NT2/D1 (cell line): ENCODE results near the gene C7orf57.
"Not testable (repeated sequence)": the region's sequence is repeated elsewhere in the genome, so short reads cannot be mapped to it uniquely, and the experiment has no call there.

Experiments used
- DNase-seq: peaks from one replicate; pipeline ENCODE4 v3.0.0-alpha.2; 2011; ENCODE audit warnings: low read depth, low spot score
- H3K27me3 ChIP-seq: 2 replicates; pipeline ENCODE4 v1.6.0; 2011; ENCODE audit warnings: mild to moderate bottlenecking; ENCODE audit not compliant: insufficient read length, insufficient read depth
- H3K36me3 ChIP-seq: 2 replicates; pipeline ENCODE4 v1.6.1; 2011; ENCODE audit warnings: mild to moderate bottlenecking, low read length, mixed read lengths; ENCODE audit not compliant: insufficient read depth, insufficient read length
- H3K4me1 ChIP-seq: 2 replicates; pipeline ENCODE4 v1.5.1; 2011; ENCODE audit not compliant: insufficient read depth, insufficient read length
- H3K4me3 ChIP-seq: 2 replicates; pipeline ENCODE4 v1.5.1; 2011; ENCODE audit warnings: low read depth; ENCODE audit not compliant: insufficient read length
- H3K9ac ChIP-seq: 2 replicates; pipeline ENCODE4 v1.6.0; 2011; ENCODE audit warnings: low read depth; ENCODE audit not compliant: insufficient read length
- H3K9me3 ChIP-seq: 2 replicates; pipeline ENCODE4 v1.5.1; 2011; ENCODE audit warnings: mild to moderate bottlenecking, low read length; ENCODE audit not compliant: insufficient read depth
- SUZ12 ChIP-seq: IDR thresholded peaks from 2 replicates; pipeline ENCODE4 v1.6.1; 2011; ENCODE audit not compliant: insufficient read length, insufficient read depth; ENCODE audit errors: extremely low read depth
- YY1 ChIP-seq: IDR thresholded peaks from 2 replicates; pipeline ENCODE4 v1.6.1; 2011; ENCODE audit not compliant: insufficient read length, insufficient read depth
- ZNF274 ChIP-seq: IDR thresholded peaks from 2 replicates; pipeline ENCODE4 v1.6.1; 2011; ENCODE audit warnings: mild to moderate bottlenecking, low read depth, low read length

Gene C7orf57

DNA sequence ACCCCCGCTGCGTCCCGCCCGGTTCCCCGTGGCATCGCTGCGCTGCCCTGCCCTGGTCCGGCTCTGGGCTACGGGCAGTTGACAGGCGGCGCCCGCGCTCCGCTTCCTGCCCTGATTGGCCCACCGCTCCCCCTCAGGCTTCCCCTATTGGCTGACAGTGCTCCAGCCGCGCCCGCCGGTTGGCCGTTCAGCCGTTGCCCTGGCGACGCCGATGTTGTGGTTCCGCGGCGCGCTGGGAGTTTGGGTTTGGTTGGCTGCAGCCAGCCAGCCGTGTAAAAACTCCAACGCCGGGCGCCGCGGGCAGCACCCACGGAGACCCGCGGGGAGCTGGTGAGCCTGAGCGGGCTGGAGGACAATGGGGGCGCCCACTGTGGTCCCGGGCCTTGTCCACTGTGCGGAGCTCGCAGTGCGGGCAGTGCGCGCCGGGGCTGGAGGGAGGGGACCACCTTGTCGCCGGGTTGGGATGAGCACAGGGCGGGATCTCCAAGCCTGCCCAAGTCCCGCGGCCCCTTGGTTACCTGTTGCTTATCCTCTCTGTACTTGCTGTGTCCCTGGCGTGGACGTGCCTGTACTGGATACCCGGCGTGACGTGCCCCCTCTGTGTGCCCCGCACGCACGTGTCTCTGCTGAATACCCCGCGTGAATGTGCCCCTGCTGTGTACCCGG, at the start of gene C7orf57:
Gene C7orf57 (plus strand): TSS at position 243 of the 666 bp plus-strand sequence. CDS start 766 bp downstream, outside the sequence.
- Histone ChIP-seq H3K27me3 (peaks cover 52% of the 10 kb centered on the region), H3K9me3 (no peaks in the 10 kb centered on the region), H3K4me3 (peak within 1 kb of the TSS; percentile 70), H3K9ac (peak within 1 kb of the TSS; percentile 54), H3K36me3 (no peaks in the 10 kb centered on the region), H3K4me1 (peaks cover 11% of the 10 kb centered on the region)
- TF ChIP-seq ZNF274 (no peak), YY1 (no peak), SUZ12 (no peak)
- DNase-seq = peak; percentile 87

DNA sequence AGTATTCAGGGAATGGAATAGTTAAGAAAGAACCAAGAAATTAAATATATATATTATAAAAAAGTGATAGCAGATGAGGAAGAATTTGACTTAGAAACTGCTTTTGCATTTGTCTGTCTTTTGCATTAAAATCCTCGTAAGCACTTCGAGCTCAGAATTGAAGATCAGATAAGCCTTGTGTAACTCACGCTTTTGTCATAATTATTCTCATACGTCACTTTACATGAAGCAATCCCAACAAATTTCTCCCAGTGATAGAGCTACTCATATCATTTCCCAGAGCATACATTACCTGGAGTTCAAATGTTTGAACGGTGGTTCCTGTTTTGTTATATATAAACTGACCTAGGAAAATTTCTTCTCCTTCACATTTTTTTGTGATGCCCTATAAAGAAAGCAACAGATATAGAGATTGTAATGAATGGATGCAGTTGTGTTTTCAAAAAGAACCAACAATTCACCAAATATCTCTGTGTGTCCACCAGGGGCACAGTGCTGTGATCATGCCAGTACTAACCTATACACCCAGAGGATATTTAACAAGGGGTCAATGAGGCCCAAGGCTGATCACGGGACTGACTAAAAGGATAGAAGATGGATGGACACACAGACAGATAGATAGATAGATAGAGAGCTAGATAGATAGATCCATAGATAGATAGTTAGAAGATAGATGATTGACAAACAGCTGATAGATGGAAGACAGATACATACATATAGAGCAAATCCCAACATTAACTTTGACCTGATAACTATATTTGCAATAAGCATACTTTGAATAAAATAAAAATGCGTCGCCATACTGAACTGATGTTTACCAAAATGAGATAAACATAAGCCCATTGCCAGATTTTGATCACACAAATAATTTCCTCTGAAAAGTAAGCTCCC, 46.6 kb upstream of the C7orf57 start:
- H3K9me3 ChIP-seq = no peaks in the 10 kb centered on the region; the same call in 1 of the 2 replicates
- H3K4me3 ChIP-seq = no peak overlapping the region
- H3K4me1 ChIP-seq = peaks cover 3% of the 10 kb centered on the region
- no peaks in the 10 kb centered on the region for H3K36me3 ChIP-seq
- TF ChIP-seq SUZ12 (no peak), YY1 (no peak), ZNF274 (no peak)
- no peak overlapping the region for H3K9ac ChIP-seq
- H3K27me3 ChIP-seq = no peaks in the 10 kb centered on the region
- DNase-seq = no peak

DNA sequence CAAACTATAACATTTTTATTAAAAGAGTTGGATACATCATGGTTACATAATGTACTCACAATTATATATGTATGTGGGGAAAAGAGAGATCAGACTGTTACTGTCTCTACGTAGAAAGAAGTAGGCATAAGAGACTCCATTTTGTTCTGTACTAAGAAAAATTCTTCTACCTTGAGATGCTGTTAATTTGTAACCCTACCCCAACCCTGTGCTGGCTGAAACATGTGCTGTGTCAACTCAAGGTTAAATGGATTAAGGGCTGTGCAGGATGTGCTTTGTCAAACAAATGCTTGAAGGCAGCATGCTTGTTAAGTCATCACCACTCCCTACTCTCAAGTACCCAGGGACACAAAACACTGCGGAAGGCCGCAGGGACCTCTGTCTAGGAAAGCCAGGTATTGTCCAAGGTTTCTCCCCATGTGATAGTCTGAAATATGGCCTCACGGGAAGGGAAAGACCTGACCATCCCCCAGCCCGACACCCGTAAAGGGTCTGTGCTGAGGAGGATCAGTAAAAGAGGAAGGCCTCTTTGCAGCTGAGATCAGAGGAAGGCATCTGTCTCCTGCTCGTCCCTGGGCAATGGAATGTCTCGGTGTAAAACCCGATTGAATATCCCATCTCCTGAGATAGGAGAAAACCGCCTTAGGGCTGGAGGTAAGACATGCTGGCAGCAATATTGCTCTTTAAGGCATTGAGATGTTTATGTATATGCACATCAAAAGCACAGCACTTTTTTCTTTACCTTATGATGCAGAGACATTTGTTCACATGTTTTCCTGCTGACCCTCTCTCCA, 45.5 kb upstream of the C7orf57 start:
- not testable (repeated sequence) for H3K9ac ChIP-seq, H3K36me3 ChIP-seq, H3K9me3 ChIP-seq, H3K4me3 ChIP-seq, H3K4me1 ChIP-seq, H3K27me3 ChIP-seq
- DNase-seq = peak; percentile 72

DNA sequence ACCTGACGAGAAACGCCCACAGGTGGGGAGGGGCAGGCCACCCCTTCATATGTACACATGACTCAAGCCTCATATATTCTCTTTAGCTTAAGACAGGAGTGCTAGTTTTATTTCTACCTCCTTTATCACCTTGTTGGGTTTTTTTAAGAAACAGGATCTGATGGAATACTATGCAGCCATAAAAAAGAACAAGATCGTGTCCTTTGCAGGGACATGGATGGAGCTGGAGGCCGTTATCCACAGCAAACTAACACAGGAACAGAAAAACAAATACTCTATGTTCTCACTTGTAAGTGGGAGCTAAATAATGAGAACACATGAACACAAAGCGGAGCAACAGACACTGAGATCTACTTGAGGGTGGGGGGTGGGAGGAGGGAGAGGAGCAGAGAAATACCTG, 44.8 kb upstream of the C7orf57 start:
- peaks cover 3% of the 10 kb centered on the region for H3K4me1 ChIP-seq
- TF ChIP-seq YY1 = no peak
- no peak for TF ChIP-seq ZNF274
- no peak for TF ChIP-seq SUZ12
- no peaks in the 10 kb centered on the region for H3K36me3 ChIP-seq
- H3K27me3 ChIP-seq = no peaks in the 10 kb centered on the region
- no peaks in the 10 kb centered on the region; the same call in 1 of the 2 replicates for H3K9me3 ChIP-seq
- no peak overlapping the region for H3K9ac ChIP-seq
- no peak overlapping the region for H3K4me3 ChIP-seq
- no peak for DNase-seq

DNA sequence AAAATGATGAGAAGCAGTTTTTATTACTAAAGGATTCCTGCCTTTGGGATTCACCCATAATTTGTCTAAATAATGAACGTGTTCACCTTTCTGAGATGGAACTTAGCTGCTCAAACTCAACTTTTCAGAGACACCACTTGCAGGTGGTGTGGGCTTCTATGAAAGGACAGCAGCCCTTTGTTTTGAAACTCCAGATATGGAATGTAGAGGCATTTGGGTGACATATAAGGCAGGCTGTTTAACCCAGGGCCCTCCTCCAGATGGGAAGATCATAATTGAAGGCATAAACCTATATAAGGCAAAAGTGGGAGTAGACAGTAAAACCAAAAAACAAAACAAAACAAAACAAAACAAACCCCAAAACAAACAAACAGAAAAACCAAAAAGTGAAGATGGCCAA, 44.1 kb upstream of the C7orf57 start:
- H3K9ac ChIP-seq = peak overlapping the region; percentile 71
- peak overlapping the region; percentile 51 for H3K4me3 ChIP-seq
- TF ChIP-seq YY1 (no peak), SUZ12 (no peak), ZNF274 (no peak)
- H3K27me3 ChIP-seq = no peaks in the 10 kb centered on the region
- no peaks in the 10 kb centered on the region for H3K36me3 ChIP-seq
- DNase-seq = no peak
- H3K4me1 ChIP-seq = peaks cover 3% of the 10 kb centered on the region
- H3K9me3 ChIP-seq = no peaks in the 10 kb centered on the region; the same call in 1 of the 2 replicates

DNA sequence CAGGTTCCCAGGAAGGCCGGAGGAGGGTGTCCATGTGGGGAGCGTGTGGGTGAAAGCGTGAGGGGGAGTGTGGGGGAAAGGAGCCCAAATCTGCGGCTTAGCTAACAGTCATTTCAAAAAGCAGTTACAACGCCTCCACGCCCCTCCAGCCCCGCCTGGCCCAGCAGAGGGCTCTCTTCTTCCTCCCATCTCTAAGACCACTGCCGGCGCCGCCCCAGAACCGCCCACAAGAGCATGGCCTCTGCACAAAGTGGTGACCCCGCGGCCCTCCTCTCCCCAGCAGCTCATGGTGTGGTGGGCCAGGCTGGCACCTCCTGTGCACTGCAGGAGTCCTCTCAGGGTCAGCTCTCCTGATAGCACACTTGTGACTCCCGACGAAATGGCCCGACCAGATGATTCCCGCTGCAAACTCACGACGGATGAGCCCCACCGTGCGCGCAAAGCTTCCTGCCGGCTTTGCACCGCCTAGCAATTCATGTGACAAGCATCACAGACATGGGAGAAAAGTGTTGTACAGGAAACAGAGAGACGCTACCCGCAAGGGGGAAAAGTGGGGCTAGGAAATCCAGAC, 43.5 kb upstream of the C7orf57 start:
- H3K4me3 ChIP-seq = peak overlapping the region; percentile 51
- H3K9me3 ChIP-seq = no peaks in the 10 kb centered on the region; the same call in 1 of the 2 replicates
- no peaks in the 10 kb centered on the region for H3K36me3 ChIP-seq
- no peaks in the 10 kb centered on the region for H3K27me3 ChIP-seq
- H3K4me1 ChIP-seq = peaks cover 3% of the 10 kb centered on the region
- TF ChIP-seq ZNF274 = no peak
- no peak for TF ChIP-seq SUZ12
- TF ChIP-seq YY1 = peak; percentile 10
- DNase-seq = peak; percentile 80
- peak overlapping the region; percentile 82 for H3K9ac ChIP-seq
